Parathyroid adenoma (tissue), 2 donors: ENCODE data around the gene TRIM66.
A peak's percentile ranks its signal among the peaks of the same experiment; 100 is the strongest.

Experiments
- H2AFZ ChIP-seq: fragments of 300-600 bp; sonication (generic); one replicate; pipeline ENCODE4 v1.7.0; 2017; ENCODE audit warnings: antibody characterized with exemption, mild to moderate bottlenecking
- H3K27ac ChIP-seq: fragments of 300-600 bp; sonication (generic); one replicate; pipeline ENCODE4 v1.7.0; 2017
- H3K27me3 ChIP-seq: fragments of 300-600 bp; sonication (generic); one replicate; pipeline ENCODE4 v1.7.0; 2017; ENCODE audit warnings: low read length; ENCODE audit not compliant: control insufficient read depth, insufficient read depth
- H3K36me3 ChIP-seq: fragments of 300-600 bp; sonication (generic); one replicate; pipeline ENCODE4 v1.7.0; 2017; ENCODE audit warnings: low read length; ENCODE audit not compliant: control insufficient read depth, insufficient read depth
- H3K4me1 ChIP-seq: fragments of 300-600 bp; sonication (generic); one replicate; pipeline ENCODE4 v1.7.0; 2017; ENCODE audit warnings: control low read depth
- H3K4me2 ChIP-seq: fragments of 300-600 bp; sonication (generic); one replicate; pipeline ENCODE4 v1.7.0; 2017; ENCODE audit warnings: low read length
- H3K4me3 ChIP-seq: fragments of 300-600 bp; sonication (generic); one replicate; pipeline ENCODE4 v1.7.0; 2017; ENCODE audit warnings: low read depth, low read length
- H3K79me2 ChIP-seq: fragments of 300-600 bp; sonication (generic); one replicate; pipeline ENCODE4 v1.7.0; 2017; ENCODE audit warnings: control low read depth
- H3K9ac ChIP-seq: fragments of 300-600 bp; sonication (generic); one replicate; pipeline ENCODE4 v1.7.0; 2017; ENCODE audit warnings: mild to moderate bottlenecking
- H3K9me3 ChIP-seq: fragments of 300-600 bp; sonication (generic); one replicate; pipeline ENCODE4 v1.7.0; 2017; ENCODE audit warnings: low read length; ENCODE audit not compliant: control insufficient read depth
- TF ChIP-seq, protein P1 (sequence below): fragments of 300-600 bp; sonication (generic); IDR thresholded peaks from one replicate; pipeline ENCODE4 v1.7.0; 2017; ENCODE audit warnings: antibody characterized with exemption, mild to moderate bottlenecking
- donor health status: primary hyperparathyroidism.

TRIM66 gene

GRCh38 chr11:8711895-8712442, 29.5 kb upstream of the TRIM66 start:
- TF ChIP-seq, protein P1, sequence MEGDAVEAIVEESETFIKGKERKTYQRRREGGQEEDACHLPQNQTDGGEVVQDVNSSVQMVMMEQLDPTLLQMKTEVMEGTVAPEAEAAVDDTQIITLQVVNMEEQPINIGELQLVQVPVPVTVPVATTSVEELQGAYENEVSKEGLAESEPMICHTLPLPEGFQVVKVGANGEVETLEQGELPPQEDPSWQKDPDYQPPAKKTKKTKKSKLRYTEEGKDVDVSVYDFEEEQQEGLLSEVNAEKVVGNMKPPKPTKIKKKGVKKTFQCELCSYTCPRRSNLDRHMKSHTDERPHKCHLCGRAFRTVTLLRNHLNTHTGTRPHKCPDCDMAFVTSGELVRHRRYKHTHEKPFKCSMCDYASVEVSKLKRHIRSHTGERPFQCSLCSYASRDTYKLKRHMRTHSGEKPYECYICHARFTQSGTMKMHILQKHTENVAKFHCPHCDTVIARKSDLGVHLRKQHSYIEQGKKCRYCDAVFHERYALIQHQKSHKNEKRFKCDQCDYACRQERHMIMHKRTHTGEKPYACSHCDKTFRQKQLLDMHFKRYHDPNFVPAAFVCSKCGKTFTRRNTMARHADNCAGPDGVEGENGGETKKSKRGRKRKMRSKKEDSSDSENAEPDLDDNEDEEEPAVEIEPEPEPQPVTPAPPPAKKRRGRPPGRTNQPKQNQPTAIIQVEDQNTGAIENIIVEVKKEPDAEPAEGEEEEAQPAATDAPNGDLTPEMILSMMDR, result no peak
- H3K36me3 ChIP-seq, result no peaks in the 10 kb centered on the region
- H3K9me3 ChIP-seq, result no peaks in the 10 kb centered on the region
- no peaks in the 10 kb centered on the region for H3K27me3 ChIP-seq
- no peak overlapping the region for H3K4me2 ChIP-seq
- no peak overlapping the region for H3K9ac ChIP-seq
- H3K4me1 ChIP-seq, result no peaks in the 10 kb centered on the region
- no peak overlapping the region for H2AFZ ChIP-seq
- no peak overlapping the region for H3K27ac ChIP-seq
- H3K79me2 ChIP-seq, result no peaks in the 10 kb centered on the region
- H3K4me3 ChIP-seq, result no peak overlapping the region

DNA sequence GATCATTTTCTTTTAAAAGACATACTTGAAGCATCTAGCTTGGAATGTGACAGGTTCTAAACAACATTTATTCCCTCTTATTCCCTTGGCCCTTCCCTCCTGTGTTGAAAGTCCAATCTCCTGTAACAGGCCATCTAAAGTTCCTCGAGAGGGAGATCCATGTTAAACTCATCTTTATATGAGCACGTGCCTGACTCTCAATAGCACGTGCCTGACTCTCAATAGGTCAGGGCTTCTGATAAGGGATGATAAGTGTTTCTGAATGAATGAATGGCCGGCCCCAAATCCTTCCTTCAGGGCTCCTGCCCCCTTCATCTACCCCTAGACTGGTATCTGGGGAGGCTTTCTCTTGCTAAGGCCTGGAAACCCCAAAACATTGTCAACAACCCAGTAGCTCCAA, 27.3 kb upstream of the TRIM66 start:
- no peaks in the 10 kb centered on the region for H3K79me2 ChIP-seq
- no peaks in the 10 kb centered on the region for H3K9me3 ChIP-seq
- no peak overlapping the region for H3K9ac ChIP-seq
- TF ChIP-seq, protein P1, result no peak
- H3K27ac ChIP-seq, result peak overlapping the region; percentile 3
- no peaks in the 10 kb centered on the region for H3K4me1 ChIP-seq
- no peak overlapping the region for H3K4me2 ChIP-seq
- H3K27me3 ChIP-seq, result no peaks in the 10 kb centered on the region
- H3K36me3 ChIP-seq, result no peaks in the 10 kb centered on the region
- H2AFZ ChIP-seq, result no peak overlapping the region
- no peak overlapping the region for H3K4me3 ChIP-seq

DNA sequence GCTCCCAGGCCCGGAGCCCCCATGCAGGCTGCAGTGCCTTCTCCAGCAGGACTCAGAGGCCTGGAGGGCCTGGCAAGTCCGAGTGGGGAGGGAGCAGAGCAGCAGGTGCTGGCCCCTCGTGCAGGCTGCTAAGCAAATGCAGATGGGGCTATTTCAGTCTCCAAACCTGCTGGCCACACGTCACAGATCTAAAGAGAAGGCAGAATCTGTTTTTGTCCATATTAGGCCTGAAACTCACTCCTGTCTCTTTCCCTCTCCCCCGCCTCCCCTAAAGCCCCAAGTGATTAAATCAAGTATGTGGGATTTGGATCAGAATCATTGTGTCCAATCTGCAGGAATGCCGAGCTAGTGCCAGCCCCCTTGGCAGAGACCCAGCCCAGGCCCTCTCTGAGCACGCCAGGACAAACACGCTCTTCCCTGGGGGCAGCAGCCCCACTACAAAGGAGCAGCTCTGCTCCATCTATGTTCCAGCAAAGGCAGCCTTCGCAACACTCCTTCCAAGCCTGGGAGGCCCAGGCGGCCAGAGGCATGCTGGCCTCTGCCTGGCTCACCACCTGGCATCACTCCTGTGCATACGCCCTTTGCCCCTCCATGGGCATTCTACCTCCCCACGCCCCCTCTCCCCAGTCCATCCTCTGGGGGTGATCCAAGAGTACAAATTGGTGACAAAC, 26.7 kb upstream of the TRIM66 start:
- no peak overlapping the region for H3K4me3 ChIP-seq
- no peak overlapping the region for H3K9ac ChIP-seq
- TF ChIP-seq, protein P1, result no peak

GRCh38 chr11:8707541-8708191, 25.2 kb upstream of the TRIM66 start:
- H3K79me2 ChIP-seq, result no peaks in the 10 kb centered on the region
- no peak overlapping the region for H3K9ac ChIP-seq
- no peak overlapping the region for H3K4me2 ChIP-seq
- no peak overlapping the region for H3K27ac ChIP-seq
- no peaks in the 10 kb centered on the region for H3K27me3 ChIP-seq
- H3K36me3 ChIP-seq, result no peaks in the 10 kb centered on the region
- H3K9me3 ChIP-seq, result no peaks in the 10 kb centered on the region
- no peak overlapping the region for H3K4me3 ChIP-seq
- no peaks in the 10 kb centered on the region for H3K4me1 ChIP-seq
- TF ChIP-seq, protein P1, result no peak
- no peak overlapping the region for H2AFZ ChIP-seq

More for the DNA sequence above, 26.7 kb upstream of the TRIM66 start:
- Histone ChIP-seq H2AFZ (no peak overlapping the region), H3K9me3 (no peaks in the 10 kb centered on the region), H3K36me3 (no peaks in the 10 kb centered on the region), H3K4me1 (no peaks in the 10 kb centered on the region), H3K79me2 (no peaks in the 10 kb centered on the region), H3K4me2 (no peak overlapping the region), H3K27ac (peak overlapping the region; percentile 3), H3K27me3 (no peaks in the 10 kb centered on the region)
